AG04450 (cell line): ENCODE results near the gene CALHM2. TPM values are rescaled to one million over a fixed set of nuclear protein-coding genes. Genes with fewer than 3 reads are reported as not detected.

Experiments
- polyA plus RNA-seq: library from polyadenylated mRNA; depleted of rRNA; stranded (reverse); fragments of >200 nt; gene quantifications from 2 replicates; pipeline ENCODE4 v1.2.3, GENCODE V29; 2011; rRNA removed

CALHM2 gene
- polyA plus RNA-seq, 1 experiment = 9.2 TPM

Other genes starting within 250 kb of the CALHM2 start
- gene RPEL1, start 206.5 kb downstream of the CALHM2 start, polyA plus RNA-seq = 0.15 and 0.20 TPM in 2 replicates
- 5.2 and 6.6 TPM in 2 replicates for gene INA, start 175.2 kb downstream of the CALHM2 start, polyA plus RNA-seq
- gene PCGF6, start 101.2 kb downstream of the CALHM2 start, polyA plus RNA-seq = 6.9 and 9.9 TPM in 2 replicates
- gene TAF5, start 84.4 kb downstream of the CALHM2 start, polyA plus RNA-seq = 2.3 and 3.5 TPM in 2 replicates
- gene ATP5MK, start 55.9 kb downstream of the CALHM2 start, polyA plus RNA-seq = 258 and 407 TPM in 2 replicates
- 18.5 and 21.9 TPM in 2 replicates for gene PDCD11, start 55.7 kb downstream of the CALHM2 start, polyA plus RNA-seq
- gene CALHM1, start 6.5 kb upstream of the CALHM2 start, polyA plus RNA-seq = not detected in 2 replicates
- not detected in 2 replicates for gene CALHM3, start 26.9 kb upstream of the CALHM2 start, polyA plus RNA-seq
- gene NEURL1, start 41.3 kb upstream of the CALHM2 start, polyA plus RNA-seq = 0.67 and 0.82 TPM in 2 replicates